Measurements from ENCODE around the gene ADAM11. TPM values are rescaled to one million over a fixed set of nuclear protein-coding genes. Genes with fewer than 3 reads are reported as not detected.
A peak's percentile ranks its signal among the peaks of the same experiment; 100 is the strongest.

The ADAM11 gene
- total and polyA plus RNA-seq, 9 of the 15 experiments (the other 6 are each of a cell fraction or from before 2014, with no cell fraction given), result 0.01 to 0.31 (median 0.14) TPM; not detected in 2

DNA sequence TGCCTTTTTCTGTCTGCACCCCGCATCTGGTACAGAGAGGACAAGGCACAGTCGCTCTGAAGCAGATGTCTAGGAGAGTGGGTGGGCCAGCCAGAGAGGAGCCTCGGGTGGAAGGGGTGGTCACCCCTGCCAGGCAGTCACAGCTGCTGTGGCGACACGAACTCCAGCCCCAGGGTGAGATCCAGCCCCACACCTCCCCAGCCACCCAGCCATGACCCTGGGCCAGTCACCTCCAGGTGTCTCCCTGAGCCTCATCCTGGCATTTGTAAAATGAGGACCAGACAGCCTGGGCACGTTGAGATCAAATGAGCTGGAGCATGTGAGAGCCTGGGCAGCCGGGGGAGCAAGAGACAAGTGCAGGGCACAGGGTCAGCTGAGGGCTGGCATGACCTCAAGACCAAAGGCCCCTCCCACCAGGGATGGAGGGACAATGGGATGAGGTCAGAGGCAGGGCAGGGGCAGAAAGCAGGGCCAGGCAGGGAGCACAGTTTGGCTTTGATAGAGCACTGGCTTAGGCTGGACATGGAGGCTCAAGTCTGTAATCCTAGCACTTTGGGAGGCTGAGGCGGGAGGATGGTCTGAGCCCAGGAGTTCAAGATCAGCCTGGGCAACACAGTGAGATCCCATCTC, 7.7 kb downstream of the ADAM11 start:
- Histone ChIP-seq H3K79me2 (ENCODE audit: control insufficient read depth, insufficient read depth, low read length) (no peaks in the 10 kb centered on the region), H3K9me1 (ENCODE audit: control insufficient read depth, insufficient read depth, low read length) (no peaks in the 10 kb centered on the region), H3K4me2 (ENCODE audit: insufficient read depth, low read length) (no peak overlapping the region), H3K9me3 (replicated peaks; ENCODE audit: control insufficient read depth, insufficient read depth, low read depth, low read length) (no peaks in the 10 kb centered on the region), H2AFZ (ENCODE audit: low read depth, low read length) (no peak overlapping the region), H4K20me1 (replicated peaks; ENCODE audit: control insufficient read depth, insufficient read depth, low read length) (no peaks in the 10 kb centered on the region), H3K4me3 (no peak overlapping the region), H3K27ac (ENCODE audit: extremely low read depth, low read depth, low read length) (no peak overlapping the region), H3K4me1 (replicated peaks in 1 of 2; ENCODE audit: control insufficient read depth in 2 of 2, insufficient read depth in 2 of 2, low read length in 2 of 2) (peaks cover 0 to 26% of the 10 kb centered on the region in 2 experiments; a peak in 2 of 5 replicates), H3K27me3 (ENCODE audit: control insufficient read depth in 2 of 2, insufficient read depth in 2 of 2, low read length in 2 of 2) (peaks cover 0 to 33% of the 10 kb centered on the region in 2 experiments; a peak in 3 of 5 replicates), H3K9ac (ENCODE audit: insufficient read depth in 1 of 2, low read depth in 2 of 2, low read length in 2 of 2) (0 out of 4 replicates have a peak overlapping the region, but pooled peaks of 1 of the 2 experiments have one; percentile 69), H3K36me3 (ENCODE audit: control insufficient read depth, insufficient read depth, low read length) (no peaks in the 10 kb centered on the region)
- no peak for ATAC-seq
- 4% methylated on average over 8 of the region's 8 CpGs for WGBS (ENCODE audit: insufficient coverage, low coverage, missing lambda C conversion rate)
- CTCF ChIA-PET (ENCODE audit: low intra/inter-chr PET ratio), result no interaction called here
- BruUV-seq (replicated peaks), result no TSS peak
- FAIRE-seq, result no peak
- DNase-seq (ENCODE audit: extremely low read depth in 1 of 4, low spot score in 3 of 4), result no peak
- in situ Hi-C loops (cut with MboI), result no loop called here
- intact Hi-C loops (cut with micrococcal nuclease), result no loop called here
- POLR2A ChIA-PET, result interaction anchor here (0.7 kb wide), 1 partner anchor 93 kb away, joined by 3 read pairs; no protein-coding TSS in a partner anchor
- TF ChIP-seq ARID2 (IDR thresholded peaks at IDR 0.05), result no peak
- 0 out of 2 replicates have a peak, but pooled peaks have one; percentile 33 for TF ChIP-seq ZNF121 (CRISPR knock-in tag; conservative IDR thresholded peaks at IDR 0.05)

GRCh38 chr17:44767493-44767892, 8.7 kb downstream of the ADAM11 start:
- H3K4me2 ChIP-seq (ENCODE audit: insufficient read depth, low read length), result no peak overlapping the region
- ATAC-seq (peak; percentile 13; the same call in 2 of the 3 replicates), FAIRE-seq (no peak), DNase-seq (ENCODE audit: extremely low read depth in 1 of 4, low spot score in 3 of 4) (no peak)
- H3K79me2 ChIP-seq (ENCODE audit: control insufficient read depth, insufficient read depth, low read length), result no peaks in the 10 kb centered on the region
- no peak overlapping the region for H3K4me3 ChIP-seq
- TF ChIP-seq CBFA2T2 (conservative IDR thresholded peaks at IDR 0.05) (peak; percentile 40), SPI1 (IDR thresholded peaks at IDR 0.05; ENCODE audit: borderline replicate concordance, low read depth, low read length) (peak; percentile 84), TFAP4 (CRISPR knock-in tag; IDR thresholded peaks at IDR 0.05; ENCODE audit: borderline replicate concordance) (peak; percentile 79), ZKSCAN8 (CRISPR knock-in tag; IDR thresholded peaks at IDR 0.05) (no peak), KLF16 (IDR thresholded peaks at IDR 0.05) (peak; percentile 69), NCOA6 (IDR thresholded peaks at IDR 0.05) (no peak), GABPA (tag; conservative IDR thresholded peaks at IDR 0.05; ENCODE audit: low read depth) (no peak), ARID2 (IDR thresholded peaks at IDR 0.05) (no peak), BDP1 (IDR thresholded peaks at IDR 0.05; ENCODE audit: insufficient read depth, insufficient read length) (no peak), CBFA2T3 (IDR thresholded peaks at IDR 0.05) (peak; percentile 60), GTF2E2 (tag; IDR thresholded peaks at IDR 0.05) (no peak), TRIM24 (IDR thresholded peaks at IDR 0.05) (0 out of 4 replicates have a peak, but pooled peaks of 1 of the 2 experiments have one; percentile 13)
- H3K27me3 ChIP-seq (ENCODE audit: control insufficient read depth in 2 of 2, insufficient read depth in 2 of 2, low read length in 2 of 2), result peaks cover under 1 to 29% of the 10 kb centered on the region in 2 experiments; a peak in 3 of 5 replicates
- H4K20me1 ChIP-seq (replicated peaks; ENCODE audit: control insufficient read depth, insufficient read depth, low read length), result no peaks in the 10 kb centered on the region
- H3K4me1 ChIP-seq (replicated peaks in 1 of 2; ENCODE audit: control insufficient read depth in 2 of 2, insufficient read depth in 2 of 2, low read length in 2 of 2), result peaks cover 0 to 33% of the 10 kb centered on the region in 2 experiments; a peak in 2 of 5 replicates
- no peak overlapping the region for H3K27ac ChIP-seq (ENCODE audit: extremely low read depth, low read depth, low read length)
- intact Hi-C loops (cut with micrococcal nuclease), result no loop called here
- H3K9ac ChIP-seq (ENCODE audit: insufficient read depth in 1 of 2, low read depth in 2 of 2, low read length in 2 of 2), result peak overlapping the region in 1 of 2 experiments; percentile 45; a peak in 2 of 4 replicates
- in situ Hi-C loops (cut with MboI), result no loop called here
- 0% methylated on average over 2 of the region's 4 CpGs for WGBS (ENCODE audit: insufficient coverage, low coverage, missing lambda C conversion rate)
- ChIA-PET CTCF (ENCODE audit: low intra/inter-chr PET ratio) (no interaction called here), POLR2A (no interaction called here)
- no peaks in the 10 kb centered on the region for H3K9me3 ChIP-seq (replicated peaks; ENCODE audit: control insufficient read depth, insufficient read depth, low read depth, low read length)
- no TSS peak for BruUV-seq (replicated peaks)
- H3K9me1 ChIP-seq (ENCODE audit: control insufficient read depth, insufficient read depth, low read length), result no peaks in the 10 kb centered on the region
- H2AFZ ChIP-seq (ENCODE audit: low read depth, low read length), result no peak overlapping the region
- no peaks in the 10 kb centered on the region for H3K36me3 ChIP-seq (ENCODE audit: control insufficient read depth, insufficient read depth, low read length)
